Activated naive CD4-positive, alpha-beta T cell treated with anti-CD3 and anti-CD28 coated beads for 36 hours (primary cell): ENCODE data around the gene CEP104. TPM values are rescaled to one million over a fixed set of nuclear protein-coding genes. Genes with fewer than 3 reads are reported as not detected.

Experiments
- CTCF ChIA-PET: fragments of 350-600 bp; sonication (Branson Sonifier 250); formaldehyde crosslinking; loops from one replicate; lab custom pipeline; 2021; ENCODE audit warnings: antibody characterized with exemption; lab: Charles Lee
- DNase-seq: peaks from one replicate; pipeline ENCODE4 v3.0.0-alpha.2; 2020
- H3K27ac Mint-ChIP-seq: one replicate; pipeline ENCODE4 v1.8.0; 2021; ENCODE audit warnings: mild to moderate bottlenecking, mixed read lengths
- H3K27me3 Mint-ChIP-seq: one replicate; pipeline ENCODE4 v1.8.0; 2021; ENCODE audit warnings: low read depth, mixed read lengths
- H3K36me3 Mint-ChIP-seq: one replicate; pipeline ENCODE4 v1.8.0; 2021; ENCODE audit warnings: low read depth, mixed read lengths
- H3K4me1 Mint-ChIP-seq: one replicate; pipeline ENCODE4 v1.8.0; 2021; ENCODE audit warnings: low read depth, mixed read lengths
- H3K4me3 Mint-ChIP-seq: one replicate; pipeline ENCODE4 v1.8.0; 2021; ENCODE audit warnings: mild to moderate bottlenecking, moderate library complexity, mixed read lengths
- H3K9me3 Mint-ChIP-seq: one replicate; pipeline ENCODE4 v1.8.0; 2021; ENCODE audit warnings: mixed read lengths
- intact Hi-C: fragments of 100-400 bp; cut with micrococcal nuclease; formaldehyde crosslinking; loops from one replicate; pipeline ENCODE4 v1.15.1; 2023
- total RNA-seq, 2 experiments: library from RNA; stranded (reverse); gene quantifications; one replicate each; pipeline ENCODE4 v1.2.3, GENCODE V29; 2021

Gene CEP104
- total RNA-seq, 2 experiments from 2014 or later: 25.4 to 27.3 TPM

GRCh38 chr1:3799976-3800685 is 56.9 kb downstream of the CEP104 start:
- CTCF ChIA-PET: interaction anchor here (1.2 kb wide), 1 partner anchor 11 kb away, joined by 3 read pairs; no protein-coding TSS in a partner anchor
- Mint-ChIP-seq H3K9me3 (no peaks in the 10 kb centered on the region), H3K27ac (no peak overlapping the region), H3K27me3 (peaks cover 17% of the 10 kb centered on the region), H3K4me1 (peaks cover 17% of the 10 kb centered on the region), H3K4me3 (no peak overlapping the region), H3K36me3 (peaks cover 2% of the 10 kb centered on the region)
- intact Hi-C loops: no loop called here
- DNase-seq: no peak

- Mint-ChIP-seq H3K9me3 (no peaks in the 10 kb centered on the region), H3K4me3 (peak within 1 kb of the TSS; percentile 95), H3K36me3 (peaks cover 3% of the 10 kb centered on the region), H3K27ac (peak within 1 kb of the TSS; percentile 82), H3K27me3 (peaks cover 9% of the 10 kb centered on the region), H3K4me1 (peaks cover 43% of the 10 kb centered on the region)
- intact Hi-C loops: loop anchor here (1.0 kb wide), 6 partner anchors 24 to 305 kb away; partner anchors contain the start of genes C1orf174, CEP104, DFFB and SMIM1
- DNase-seq: peak; percentile 96
- CTCF ChIA-PET: interaction anchor here (0.7 to 0.9 kb wide), 2 partner anchors 21 to 690 kb away, joined by 5 read pairs; no protein-coding TSS in a partner anchor
Observed at GRCh38 chr1:3796215-3797061, 60.6 kb downstream of the CEP104 start, which contains the start of gene LRRC47. Gene LRRC47 (minus strand): TSS chr1:3796498. CDS start chr1:3796476, 22 bp downstream.

- no peak for DNase-seq
- H3K27me3 Mint-ChIP-seq: peaks cover 3% of the 10 kb centered on the region
- peaks cover 3% of the 10 kb centered on the region for H3K36me3 Mint-ChIP-seq
- peaks cover 41% of the 10 kb centered on the region for H3K4me1 Mint-ChIP-seq
- intact Hi-C loops: loop anchor here (1.0 kb wide), 6 partner anchors 23 to 304 kb away; partner anchors contain the start of genes C1orf174, CEP104, DFFB and SMIM1
- CTCF ChIA-PET: interaction anchor here (0.9 kb wide), 1 partner anchor 20 kb away, joined by 5 read pairs; no protein-coding TSS in a partner anchor
- H3K9me3 Mint-ChIP-seq: no peaks in the 10 kb centered on the region
- H3K4me3 Mint-ChIP-seq: peak overlapping the region; percentile 83
- no peak overlapping the region for H3K27ac Mint-ChIP-seq
Observed at GRCh38 chr1:3795453-3796214, 61.4 kb downstream of the CEP104 start.

GRCh38 chr1:3790952-3791351 is 66.1 kb downstream of the CEP104 start:
- peaks cover 42% of the 10 kb centered on the region for H3K4me1 Mint-ChIP-seq

GRCh38 chr1:3790500-3790923 is 66.5 kb downstream of the CEP104 start:
- no peak overlapping the region for H3K4me3 Mint-ChIP-seq
- H3K27me3 Mint-ChIP-seq: no peaks in the 10 kb centered on the region
- CTCF ChIA-PET: no interaction called here
- H3K9me3 Mint-ChIP-seq: no peaks in the 10 kb centered on the region
- no peak overlapping the region for H3K27ac Mint-ChIP-seq
- H3K4me1 Mint-ChIP-seq: peaks cover 41% of the 10 kb centered on the region
- intact Hi-C loops: no loop called here
- no peak for DNase-seq
- H3K36me3 Mint-ChIP-seq: peaks cover 9% of the 10 kb centered on the region

More at GRCh38 chr1:3790952-3791351, 66.1 kb downstream of the CEP104 start:
- intact Hi-C loops: no loop called here
- no peaks in the 10 kb centered on the region for H3K9me3 Mint-ChIP-seq
- H3K4me3 Mint-ChIP-seq: no peak overlapping the region
- no peak overlapping the region for H3K27ac Mint-ChIP-seq
- H3K36me3 Mint-ChIP-seq: peaks cover 7% of the 10 kb centered on the region
- DNase-seq: no peak
- CTCF ChIA-PET: no interaction called here
- no peaks in the 10 kb centered on the region for H3K27me3 Mint-ChIP-seq

GRCh38 chr1:3789421-3790300 is 67.3 kb downstream of the CEP104 start:
- H3K9me3 Mint-ChIP-seq: no peaks in the 10 kb centered on the region
- DNase-seq: no peak
- no peak overlapping the region for H3K27ac Mint-ChIP-seq
- no peak overlapping the region for H3K4me3 Mint-ChIP-seq
- H3K27me3 Mint-ChIP-seq: no peaks in the 10 kb centered on the region
- H3K4me1 Mint-ChIP-seq: peaks cover 35% of the 10 kb centered on the region
- H3K36me3 Mint-ChIP-seq: peaks cover 14% of the 10 kb centered on the region
- intact Hi-C loops: no loop called here
- CTCF ChIA-PET: no interaction called here

- CTCF ChIA-PET: no interaction called here
- Mint-ChIP-seq H3K9me3 (no peaks in the 10 kb centered on the region), H3K4me1 (peaks cover 32% of the 10 kb centered on the region), H3K36me3 (peaks cover 18% of the 10 kb centered on the region), H3K27ac (no peak overlapping the region), H3K4me3 (no peak overlapping the region), H3K27me3 (no peaks in the 10 kb centered on the region)
- intact Hi-C loops: no loop called here
- no peak for DNase-seq
Observed at GRCh38 chr1:3788756-3789420, 68.1 kb downstream of the CEP104 start.

GRCh38 chr1:3787745-3788605 is 69.0 kb downstream of the CEP104 start:
- no peaks in the 10 kb centered on the region for H3K9me3 Mint-ChIP-seq
- DNase-seq: no peak
- CTCF ChIA-PET: interaction anchor here (1.3 kb wide), 1 partner anchor 14 kb away, joined by 3 read pairs; no protein-coding TSS in a partner anchor
- no peak overlapping the region for H3K27ac Mint-ChIP-seq
- H3K27me3 Mint-ChIP-seq: no peaks in the 10 kb centered on the region
- no peak overlapping the region for H3K4me3 Mint-ChIP-seq
- intact Hi-C loops: no loop called here
- peaks cover 23% of the 10 kb centered on the region for H3K4me1 Mint-ChIP-seq
- peaks cover 16% of the 10 kb centered on the region for H3K36me3 Mint-ChIP-seq

GRCh38 chr1:3787349-3787715 is 69.7 kb downstream of the CEP104 start:
- Mint-ChIP-seq H3K4me1 (peaks cover 17% of the 10 kb centered on the region), H3K36me3 (peaks cover 16% of the 10 kb centered on the region), H3K27ac (no peak overlapping the region), H3K27me3 (no peaks in the 10 kb centered on the region), H3K9me3 (no peaks in the 10 kb centered on the region), H3K4me3 (no peak overlapping the region)
- CTCF ChIA-PET: interaction anchor here (1.3 kb wide), 1 partner anchor 14 kb away, joined by 3 read pairs; no protein-coding TSS in a partner anchor
- intact Hi-C loops: no loop called here
- DNase-seq: peak; percentile 54
